COLO668 (cell line): ENCODE data around the gene GPR39.
"Not testable (repeated sequence)": the region's sequence is repeated elsewhere in the genome, so short reads cannot be mapped to it uniquely, and the experiment has no call there.

ENCODE experiments used
- DNase-seq: peaks from one replicate; lab custom pipeline; 2025; ENCODE audit not compliant: unreplicated experiment; lab: John Stamatoyannopoulos, UW

Gene GPR39

GRCh38 chr2:132488491-132488890 lies 71.9 kb downstream of the GPR39 start:
- no peak for DNase-seq

- no peak for DNase-seq
These were observed 72.5 kb downstream of the GPR39 start for GRCh38 chr2:132489150-132489549.

- DNase-seq, result no peak
These were observed 79.3 kb downstream of the GPR39 start for GRCh38 chr2:132495881-132496280.

GRCh38 chr2:132496555-132496954 lies 80.0 kb downstream of the GPR39 start:
- no peak for DNase-seq

GRCh38 chr2:132497591-132497990 lies 81.0 kb downstream of the GPR39 start:
- DNase-seq, result no peak

- no peak for DNase-seq
These were observed 87.1 kb downstream of the GPR39 start for GRCh38 chr2:132503701-132504100.

GRCh38 chr2:132515010-132515409 lies 98.4 kb downstream of the GPR39 start:
- DNase-seq, result no peak

- DNase-seq, result no peak
These were observed 100.8 kb downstream of the GPR39 start for GRCh38 chr2:132517386-132517785.

- no peak for DNase-seq
These were observed 101.7 kb downstream of the GPR39 start for GRCh38 chr2:132518302-132518701.

- no peak for DNase-seq
These were observed 103.0 kb downstream of the GPR39 start for GRCh38 chr2:132519566-132519965.

- DNase-seq, result no peak
These were observed 104.7 kb downstream of the GPR39 start for GRCh38 chr2:132521341-132521740.

GRCh38 chr2:132522901-132523300 lies 106.3 kb downstream of the GPR39 start:
- no peak for DNase-seq

- DNase-seq, result not testable (repeated sequence)
These were observed 120.5 kb downstream of the GPR39 start for GRCh38 chr2:132537061-132537460.

- DNase-seq, result peak; percentile 10
These were observed 121.8 kb downstream of the GPR39 start for GRCh38 chr2:132538331-132538855.

GRCh38 chr2:132540166-132540565 lies 123.6 kb downstream of the GPR39 start:
- no peak for DNase-seq

GRCh38 chr2:132542953-132543569 lies 126.5 kb downstream of the GPR39 start:
- no peak for DNase-seq

- DNase-seq, result no peak
These were observed 127.5 kb downstream of the GPR39 start for GRCh38 chr2:132544006-132544630.

- peak; percentile 74 for DNase-seq
These were observed 130.6 kb downstream of the GPR39 start for GRCh38 chr2:132547090-132547687.

- no peak for DNase-seq
These were observed 133.5 kb downstream of the GPR39 start for GRCh38 chr2:132549935-132550670.

GRCh38 chr2:132550946-132551345 lies 134.3 kb downstream of the GPR39 start:
- DNase-seq, result no peak

- DNase-seq, result no peak
These were observed 141.1 kb downstream of the GPR39 start for GRCh38 chr2:132557694-132558093.

- no peak for DNase-seq
These were observed 142.7 kb downstream of the GPR39 start for GRCh38 chr2:132559326-132559725.
